Kidney (tissue), 14 donors: ENCODE measurements around the gene DCUN1D5. TPM values are rescaled to one million over a fixed set of nuclear protein-coding genes. Genes with fewer than 3 reads are reported as not detected.
A peak's percentile ranks its signal among the peaks of the same experiment; 100 is the strongest.

ENCODE experiments used
- DNase-seq, 5 donors: peaks; one replicate each; pipeline ENCODE4 v3.0.0-alpha.2; 2013 to 2020
- FAIRE-seq: peaks from 2 replicates; lab custom pipeline; 2012; peaks lifted over from hg19 to GRCh38; lab: Jason Lieb, UNC
- H3K27ac ChIP-seq, 2 donors: one replicate each; pipeline ENCODE4 v1.7.0; 2013; ENCODE audit warnings: low read depth in 2 of 2, low read length in 2 of 2, inconsistent platforms in 1 of 2
- H3K27me3 ChIP-seq: one replicate; pipeline ENCODE4 v1.7.1; 2013; ENCODE audit warnings: low read length, inconsistent platforms; ENCODE audit not compliant: control insufficient read depth, insufficient read depth
- H3K36me3 ChIP-seq, 3 donors: one replicate each; pipeline versions ENCODE4 v1.7.0 to v1.7.1; 2013; ENCODE audit warnings: low read length in 3 of 3, control low read depth in 1 of 3, inconsistent platforms in 1 of 3; ENCODE audit not compliant: insufficient read depth in 3 of 3, control insufficient read depth in 2 of 3
- H3K4me1 ChIP-seq, 3 donors: one replicate each; pipeline versions ENCODE4 v1.7.0 to v1.7.1; 2013; ENCODE audit warnings: low read length in 3 of 3, inconsistent platforms in 1 of 3, low read depth in 1 of 3; ENCODE audit not compliant: control insufficient read depth in 2 of 3, insufficient read depth in 2 of 3
- H3K4me3 ChIP-seq, 3 donors: one replicate each; pipeline versions ENCODE4 v1.7.0 to v1.8.1; 2013; ENCODE audit warnings: low read length in 3 of 3, control low read depth in 1 of 3, inconsistent platforms in 1 of 3
- H3K9ac ChIP-seq, 3 donors: one replicate each; pipeline versions ENCODE4 v1.7.0 to v1.7.1; 2013; ENCODE audit warnings: low read length in 3 of 3, control low read depth in 1 of 3, inconsistent platforms in 1 of 3
- H3K9me3 ChIP-seq, 3 donors: one replicate each; pipeline versions ENCODE4 v1.7.0 to v1.7.1; 2013; ENCODE audit warnings: low read length in 3 of 3, control low read depth in 1 of 3, inconsistent platforms in 1 of 3; ENCODE audit not compliant: control insufficient read depth in 2 of 3, insufficient read depth in 1 of 3
- intact Hi-C: fragments of 100-400 bp; cut with DNase I; formaldehyde crosslinking; loops from one replicate; pipeline ENCODE4 v1.11.1; 2022
- polyA plus RNA-seq: library from polyadenylated mRNA; stranded (reverse); fragments of 350-450 nt; fragmentation: Illumina TruSeq; extraction: RNeasy Lipid Tissue Mini Kit (QIAGEN cat#74804); gene quantifications from one replicate; pipeline ENCODE4 v1.2.3, GENCODE V29; 2014; ENCODE audit warnings: low read depth, low replicate concordance; ENCODE audit not compliant: insufficient read depth
- total RNA-seq: library from RNA; stranded (reverse); fragmentation: NEBNext Ultra II Directional; extraction: Animal tissue kit (Norgen Biotek cat#: 25700); gene quantifications from one replicate; pipeline ENCODE4 v1.2.1, GENCODE V29; 2021
- TF ChIP-seq, protein P1 (sequence below): IDR thresholded peaks from 3 replicates; pipeline ENCODE4 v1.5.1; 2012; ENCODE audit warnings: mild to moderate bottlenecking, moderate library complexity, borderline replicate concordance; ENCODE audit not compliant: insufficient read depth; ENCODE audit errors: extremely low read depth
- donor health status: control.
- donor health status: control.
- donor health status: control.
- donor health status: control.
- donor health status: control.
- donor health status: DM: yes; HTN: yes; CAD: no.
- donor health status: Normal renal cell carcinoma (clear cell type).

Gene DCUN1D5
- total and polyA plus RNA-seq, 2 donors from 2014 or later, result 17.1 to 17.4 TPM

DNA sequence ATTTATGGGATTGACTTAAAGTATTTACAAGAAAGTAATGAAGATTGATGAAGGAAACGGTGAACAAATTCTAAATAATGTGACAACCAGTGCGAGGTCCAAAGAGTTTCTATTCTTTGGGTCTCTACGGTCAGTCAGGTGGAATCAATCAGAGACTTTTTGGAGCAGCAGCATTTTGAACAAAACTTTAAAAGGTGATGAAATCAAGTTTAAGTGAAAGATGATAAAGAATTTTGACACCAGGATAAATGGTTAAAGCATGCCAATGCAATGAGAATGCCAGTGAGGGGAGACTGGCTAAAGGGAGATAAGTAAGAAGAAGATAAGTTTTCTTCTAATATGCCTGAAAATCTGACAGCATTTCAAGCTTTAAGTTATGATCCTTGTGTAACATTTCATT is 67.9 kb downstream of the DCUN1D5 start:
- TF ChIP-seq, protein P1, sequence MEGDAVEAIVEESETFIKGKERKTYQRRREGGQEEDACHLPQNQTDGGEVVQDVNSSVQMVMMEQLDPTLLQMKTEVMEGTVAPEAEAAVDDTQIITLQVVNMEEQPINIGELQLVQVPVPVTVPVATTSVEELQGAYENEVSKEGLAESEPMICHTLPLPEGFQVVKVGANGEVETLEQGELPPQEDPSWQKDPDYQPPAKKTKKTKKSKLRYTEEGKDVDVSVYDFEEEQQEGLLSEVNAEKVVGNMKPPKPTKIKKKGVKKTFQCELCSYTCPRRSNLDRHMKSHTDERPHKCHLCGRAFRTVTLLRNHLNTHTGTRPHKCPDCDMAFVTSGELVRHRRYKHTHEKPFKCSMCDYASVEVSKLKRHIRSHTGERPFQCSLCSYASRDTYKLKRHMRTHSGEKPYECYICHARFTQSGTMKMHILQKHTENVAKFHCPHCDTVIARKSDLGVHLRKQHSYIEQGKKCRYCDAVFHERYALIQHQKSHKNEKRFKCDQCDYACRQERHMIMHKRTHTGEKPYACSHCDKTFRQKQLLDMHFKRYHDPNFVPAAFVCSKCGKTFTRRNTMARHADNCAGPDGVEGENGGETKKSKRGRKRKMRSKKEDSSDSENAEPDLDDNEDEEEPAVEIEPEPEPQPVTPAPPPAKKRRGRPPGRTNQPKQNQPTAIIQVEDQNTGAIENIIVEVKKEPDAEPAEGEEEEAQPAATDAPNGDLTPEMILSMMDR, result no peak
- H3K9me3 ChIP-seq, result no peaks in the 10 kb centered on the region
- intact Hi-C loops, result no loop called here
- no peaks in the 10 kb centered on the region for H3K4me1 ChIP-seq
- H3K36me3 ChIP-seq, result no peaks in the 10 kb centered on the region
- peak in 1 of 5 donors; percentile 10 for DNase-seq
- H3K4me3 ChIP-seq, result no peak overlapping the region
- no peaks in the 10 kb centered on the region for H3K27me3 ChIP-seq
- FAIRE-seq, result no peak
- no peak overlapping the region for H3K9ac ChIP-seq
- H3K27ac ChIP-seq, result no peak overlapping the region

DNA sequence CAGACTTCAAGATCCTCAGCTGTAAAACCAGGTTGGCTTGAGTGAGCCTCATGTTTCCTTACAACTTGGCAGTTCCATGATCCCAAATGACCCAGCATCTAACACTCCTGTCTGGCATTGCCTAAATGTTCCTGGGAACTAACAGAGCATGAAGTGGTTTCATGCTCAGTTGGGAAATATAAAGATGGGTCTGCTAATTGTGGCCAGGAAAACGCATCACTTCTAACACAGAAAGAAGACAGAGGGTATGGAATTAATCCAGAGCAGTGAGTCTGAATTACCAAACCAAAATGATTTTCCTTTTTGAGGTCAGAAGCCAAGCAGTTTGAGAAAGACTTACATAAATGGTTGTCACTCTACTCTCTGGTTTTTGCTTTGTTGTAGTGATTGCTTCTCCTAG is 75.9 kb downstream of the DCUN1D5 start:
- DNase-seq (peak in 1 of 5 donors; percentile 10), FAIRE-seq (no peak)
- no peak overlapping the region for H3K27ac ChIP-seq
- H3K36me3 ChIP-seq, result no peaks in the 10 kb centered on the region
- intact Hi-C loops, result no loop called here
- H3K27me3 ChIP-seq, result no peaks in the 10 kb centered on the region
- no peaks in the 10 kb centered on the region for H3K9me3 ChIP-seq
- no peak overlapping the region for H3K4me3 ChIP-seq
- H3K4me1 ChIP-seq, result no peaks in the 10 kb centered on the region
- no peak overlapping the region for H3K9ac ChIP-seq
- TF ChIP-seq, protein P1, result no peak

DNA sequence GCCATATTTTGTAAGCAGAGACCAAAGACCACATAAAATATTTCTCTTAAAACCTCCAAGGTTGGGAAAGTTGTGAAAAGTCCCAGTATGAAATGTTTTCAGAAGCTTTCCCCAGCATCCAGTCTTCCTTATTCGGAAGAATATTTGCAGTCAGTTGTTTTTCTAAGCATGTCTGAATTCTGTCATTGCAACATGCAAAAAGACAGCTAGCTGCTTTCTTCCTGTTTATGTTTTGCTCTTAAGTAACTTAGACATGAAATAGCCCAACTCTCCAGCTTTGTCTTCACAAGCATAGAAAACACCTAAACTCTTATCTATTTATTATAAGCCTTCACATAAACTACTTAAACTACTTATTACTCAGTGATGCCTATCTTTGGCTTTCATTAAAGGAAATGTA is 78.5 kb downstream of the DCUN1D5 start:
- no peak overlapping the region for H3K9ac ChIP-seq
- H3K9me3 ChIP-seq, result no peaks in the 10 kb centered on the region
- TF ChIP-seq, protein P1, result no peak
- no peaks in the 10 kb centered on the region for H3K4me1 ChIP-seq
- no peaks in the 10 kb centered on the region for H3K27me3 ChIP-seq
- no peak overlapping the region for H3K27ac ChIP-seq
- no peak overlapping the region for H3K4me3 ChIP-seq
- DNase-seq (no peak), FAIRE-seq (no peak)
- intact Hi-C loops, result no loop called here
- H3K36me3 ChIP-seq, result no peaks in the 10 kb centered on the region

Other genes starting within 250 kb of the DCUN1D5 start
- 0.44 TPM for gene MMP3, start 248.6 kb downstream of the DCUN1D5 start, total RNA-seq
- not detected for gene MMP3, start 248.6 kb downstream of the DCUN1D5 start, polyA plus RNA-seq
- gene MMP12, start 217.2 kb downstream of the DCUN1D5 start, total RNA-seq, result not detected
- not detected for gene MMP12, start 217.2 kb downstream of the DCUN1D5 start, polyA plus RNA-seq
- not detected for gene MMP13, start 136.4 kb downstream of the DCUN1D5 start, total RNA-seq
- not detected for gene MMP13, start 136.4 kb downstream of the DCUN1D5 start, polyA plus RNA-seq
- gene DYNC2H1, start 17.3 kb upstream of the DCUN1D5 start, total RNA-seq, result 30.9 TPM
- 13.5 TPM for gene DYNC2H1, start 17.3 kb upstream of the DCUN1D5 start, polyA plus RNA-seq